Esophagus squamous epithelium (tissue), 4 donors: ENCODE data around the gene RIPOR1.

Experiments used
- POLR2A ChIP-seq, 4 donors: fragments of 450-650 bp; IDR thresholded peaks; one replicate each; pipeline ENCODE4 v1.6.1; 2017; ENCODE audit warnings: antibody characterized with exemption in 4 of 4, mild to moderate bottlenecking in 4 of 4, moderate library complexity in 3 of 4
- TF ChIP-seq, protein P1 (sequence below), 6 experiments: fragments of 450-650 bp in 4 of 6; fragments of 200-600 bp in 2 of 6; sonication (generic) in 2 of 6; IDR thresholded peaks; one replicate each; pipeline ENCODE4 v1.5.1; 2016 to 2019; ENCODE audit warnings: antibody characterized with exemption in 6 of 6, mild to moderate bottlenecking in 4 of 6, moderate library complexity in 4 of 6

- TF ChIP-seq, protein P1, sequence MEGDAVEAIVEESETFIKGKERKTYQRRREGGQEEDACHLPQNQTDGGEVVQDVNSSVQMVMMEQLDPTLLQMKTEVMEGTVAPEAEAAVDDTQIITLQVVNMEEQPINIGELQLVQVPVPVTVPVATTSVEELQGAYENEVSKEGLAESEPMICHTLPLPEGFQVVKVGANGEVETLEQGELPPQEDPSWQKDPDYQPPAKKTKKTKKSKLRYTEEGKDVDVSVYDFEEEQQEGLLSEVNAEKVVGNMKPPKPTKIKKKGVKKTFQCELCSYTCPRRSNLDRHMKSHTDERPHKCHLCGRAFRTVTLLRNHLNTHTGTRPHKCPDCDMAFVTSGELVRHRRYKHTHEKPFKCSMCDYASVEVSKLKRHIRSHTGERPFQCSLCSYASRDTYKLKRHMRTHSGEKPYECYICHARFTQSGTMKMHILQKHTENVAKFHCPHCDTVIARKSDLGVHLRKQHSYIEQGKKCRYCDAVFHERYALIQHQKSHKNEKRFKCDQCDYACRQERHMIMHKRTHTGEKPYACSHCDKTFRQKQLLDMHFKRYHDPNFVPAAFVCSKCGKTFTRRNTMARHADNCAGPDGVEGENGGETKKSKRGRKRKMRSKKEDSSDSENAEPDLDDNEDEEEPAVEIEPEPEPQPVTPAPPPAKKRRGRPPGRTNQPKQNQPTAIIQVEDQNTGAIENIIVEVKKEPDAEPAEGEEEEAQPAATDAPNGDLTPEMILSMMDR (IDR thresholded peaks at IDR 0.05), result no peak
- TF ChIP-seq POLR2A (IDR thresholded peaks at IDR 0.05), result no peak
Observed at GRCh38 chr16:67537636-67538591, 9.3 kb downstream of the RIPOR1 start.
